GM18951 (cell line): ENCODE results near the gene TCN2.
"Not testable (repeated sequence)": the region's sequence is repeated elsewhere in the genome, so short reads cannot be mapped to it uniquely, and the experiment has no call there.

Source experiments
- POLR2A ChIP-seq: IDR thresholded peaks from 4 replicates; pipeline ENCODE4 v1.6.1; 2011; ENCODE audit warnings: mild to moderate bottlenecking; ENCODE audit not compliant: insufficient read length, insufficient read depth; ENCODE audit errors: extremely low read depth
- in situ Hi-C: fragments of 300-500 bp; cut with MboI; formaldehyde crosslinking; loops from one replicate; pipeline ENCODE4 v1.12.0; 2022; ENCODE audit warnings: low sequenced_read_pairs, mixed read lengths, inconsistent platforms; ENCODE audit not compliant: unreplicated experiment

TCN2 gene

DNA sequence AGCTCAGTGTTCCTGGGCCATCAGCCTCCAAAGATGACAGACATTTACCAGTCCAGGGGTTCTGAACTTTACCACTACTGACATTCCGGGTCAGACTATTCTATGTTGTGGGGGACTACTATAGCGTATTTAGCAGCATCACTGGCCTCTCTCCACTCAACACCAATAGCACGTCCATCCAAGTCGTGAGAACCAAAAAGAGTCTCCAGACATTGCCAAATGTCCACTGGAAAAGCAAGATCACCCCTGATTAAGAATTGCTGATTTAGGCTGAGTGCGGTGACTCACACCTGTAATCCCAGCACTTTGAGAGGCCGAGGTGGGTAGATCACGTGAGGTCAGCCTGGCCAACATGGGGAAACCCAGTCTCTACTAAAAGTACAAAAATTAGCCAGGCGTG, 20.6 kb upstream of the TCN2 start:
- in situ Hi-C loops, result no loop called here
- no peak for TF ChIP-seq POLR2A

DNA sequence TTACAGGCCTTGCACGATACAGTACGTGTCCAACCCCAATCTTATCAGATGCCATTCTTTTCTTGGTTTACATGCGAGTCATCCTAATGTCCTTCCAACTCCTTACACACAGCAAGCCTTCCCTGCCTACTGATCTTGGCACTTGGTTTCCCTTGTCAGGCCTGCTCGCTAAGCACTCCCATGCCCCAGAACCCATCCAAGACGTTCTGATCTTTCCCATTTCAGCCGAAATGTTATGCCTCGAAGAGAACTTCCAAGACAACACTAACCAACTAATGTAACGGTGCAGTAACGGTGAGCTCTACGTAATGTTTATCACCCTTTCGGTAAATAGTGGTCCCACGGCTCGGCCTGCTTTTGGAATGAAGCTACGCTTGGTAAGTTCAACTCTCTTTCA, 15.8 kb upstream of the TCN2 start:
- TF ChIP-seq POLR2A, result no peak

DNA sequence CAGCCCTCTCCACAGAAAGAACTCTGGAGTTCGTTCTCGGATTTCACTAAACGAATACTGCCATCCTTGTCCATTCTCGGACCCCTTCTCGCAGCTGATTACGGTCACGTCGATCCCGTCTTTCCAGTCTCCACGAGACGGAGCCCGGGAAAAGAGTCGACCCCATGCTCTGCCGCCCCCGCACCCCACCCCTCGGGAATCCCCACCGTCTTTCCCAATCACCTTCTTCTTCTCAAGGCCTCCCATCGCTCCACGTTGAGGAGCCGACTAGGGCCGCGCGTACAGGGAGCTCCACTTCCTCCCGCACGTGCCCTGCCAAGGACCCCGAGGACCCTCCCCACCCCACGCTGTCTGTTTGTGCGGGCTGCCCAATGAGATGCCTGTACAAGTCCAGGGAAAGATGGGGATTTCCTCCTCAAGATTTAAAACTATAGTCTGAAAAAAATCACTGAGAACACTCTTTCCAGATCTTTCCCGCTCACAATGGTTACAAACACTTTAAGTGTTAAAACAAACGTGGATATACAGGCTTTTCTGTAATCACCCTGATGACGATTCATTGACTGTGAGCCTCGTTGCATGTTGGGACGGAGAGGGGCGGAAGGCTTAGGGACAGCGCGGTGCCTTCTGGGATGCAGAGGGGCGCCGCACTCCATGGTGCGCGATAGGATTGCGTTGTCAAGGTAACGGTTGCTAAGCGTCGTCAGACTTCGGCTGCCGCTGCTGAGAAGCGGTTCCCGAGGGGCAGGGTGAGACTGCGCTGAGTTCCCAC, 15.2 kb upstream of the TCN2 start, which contains the start of gene PES1:
TSS of gene PES1 (minus strand) at position 323 of the 772 bp plus-strand sequence. CDS start at position 246, 77 bp downstream.
- TF ChIP-seq POLR2A, result peak; percentile 71
- in situ Hi-C loops, result no loop called here

More for the DNA sequence above, 15.8 kb upstream of the TCN2 start:
- in situ Hi-C loops, result no loop called here

DNA sequence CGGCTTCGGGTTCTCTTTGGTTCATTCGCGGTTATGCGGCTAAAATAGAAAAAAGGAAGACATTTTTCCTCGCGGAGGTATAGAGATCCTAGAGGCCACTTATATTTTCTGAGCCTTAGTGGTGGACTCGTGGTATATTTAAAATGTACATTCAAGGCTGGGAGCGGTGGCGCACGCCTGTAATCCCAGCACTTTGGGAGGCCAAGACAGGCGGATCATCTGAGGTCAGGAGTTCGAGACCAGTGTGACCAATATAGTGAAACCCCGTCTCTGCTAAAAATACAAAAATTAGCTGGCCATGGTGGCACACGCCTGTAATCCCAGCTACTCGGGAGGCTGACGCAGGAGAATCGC, 14.6 kb upstream of the TCN2 start:
- in situ Hi-C loops, result not testable (repeated sequence)

DNA sequence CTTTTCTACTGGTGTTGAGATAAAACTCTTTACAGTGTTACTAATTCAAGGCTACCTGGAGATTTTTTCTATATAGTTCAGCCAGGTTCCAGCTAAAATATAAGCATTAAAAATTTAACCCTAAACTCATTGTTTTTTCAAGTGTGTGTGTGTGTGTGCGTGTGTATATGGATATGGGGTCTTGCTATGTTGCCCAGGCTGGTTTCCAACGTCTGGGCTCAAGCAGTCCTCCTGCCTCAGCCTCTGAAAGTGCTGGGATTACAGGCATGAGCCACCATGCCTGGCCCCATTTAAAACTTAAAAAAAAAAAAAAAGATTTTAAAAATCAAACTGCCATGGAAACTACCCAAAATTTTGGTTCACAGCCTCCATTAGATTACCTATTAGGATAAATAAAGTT, 10.8 kb upstream of the TCN2 start:
- TF ChIP-seq POLR2A, result no peak
- in situ Hi-C loops, result no loop called here

DNA sequence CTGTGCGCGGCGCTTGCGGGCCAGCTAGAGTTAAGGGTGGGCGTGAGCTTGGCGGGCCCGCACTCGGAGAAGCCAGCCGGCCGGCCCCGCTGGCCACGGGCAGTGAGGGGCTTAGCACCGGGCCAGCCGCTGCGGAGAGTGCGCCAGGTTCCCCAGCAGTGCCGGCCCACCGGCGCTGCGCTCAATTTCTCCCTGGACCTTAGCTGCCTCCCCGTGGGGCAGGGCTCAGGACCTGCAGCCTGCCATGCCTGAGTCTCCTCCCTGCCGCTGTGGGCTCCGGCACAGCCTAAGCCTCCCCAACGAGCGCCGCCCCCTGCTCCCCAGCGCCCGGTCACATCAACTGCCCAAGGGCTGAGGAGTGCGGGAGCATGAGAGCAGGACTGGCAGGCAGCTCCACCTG, 10.1 kb upstream of the TCN2 start:
- in situ Hi-C loops, result no loop called here
- no peak for TF ChIP-seq POLR2A

DNA sequence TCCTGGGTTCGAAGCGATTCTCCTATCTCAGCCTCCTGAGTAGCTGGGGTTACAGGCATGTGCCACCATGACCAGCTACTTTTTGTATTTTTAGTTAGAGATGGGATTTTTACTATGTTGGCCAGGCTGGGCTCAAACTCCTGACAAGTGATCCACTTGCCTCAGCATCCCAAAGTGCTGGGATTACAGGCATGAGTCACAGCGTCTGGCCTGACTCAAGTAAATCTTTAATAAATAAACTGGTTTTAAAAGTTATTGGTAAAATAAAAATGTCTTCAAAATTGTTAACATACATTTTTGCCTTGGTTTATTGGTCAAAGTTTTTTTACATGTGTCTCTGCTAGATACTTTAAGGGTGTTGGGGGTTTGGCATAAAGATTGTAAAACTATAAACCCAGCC, 8.0 kb upstream of the TCN2 start:
- in situ Hi-C loops, result no loop called here
- no peak for TF ChIP-seq POLR2A

DNA sequence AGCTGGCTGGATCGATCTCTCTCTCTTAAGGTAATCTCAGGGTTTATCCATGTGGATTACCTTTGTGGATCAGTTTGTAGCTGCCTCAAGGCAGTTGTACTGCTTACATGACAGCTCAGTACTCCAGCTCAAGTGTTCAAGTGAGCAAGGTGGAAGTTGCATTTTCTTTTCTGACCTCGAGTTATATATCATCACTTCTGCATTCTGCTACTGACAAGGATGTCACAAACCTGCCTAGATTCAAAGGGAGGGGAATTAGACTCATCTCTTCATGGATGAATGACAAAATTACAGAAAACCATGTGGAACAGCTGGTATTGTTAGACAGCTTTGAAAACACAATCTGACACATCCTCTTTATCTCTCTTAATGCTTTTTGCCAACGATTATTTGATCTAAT, 6.1 kb upstream of the TCN2 start:
- TF ChIP-seq POLR2A, result no peak
- in situ Hi-C loops, result no loop called here

DNA sequence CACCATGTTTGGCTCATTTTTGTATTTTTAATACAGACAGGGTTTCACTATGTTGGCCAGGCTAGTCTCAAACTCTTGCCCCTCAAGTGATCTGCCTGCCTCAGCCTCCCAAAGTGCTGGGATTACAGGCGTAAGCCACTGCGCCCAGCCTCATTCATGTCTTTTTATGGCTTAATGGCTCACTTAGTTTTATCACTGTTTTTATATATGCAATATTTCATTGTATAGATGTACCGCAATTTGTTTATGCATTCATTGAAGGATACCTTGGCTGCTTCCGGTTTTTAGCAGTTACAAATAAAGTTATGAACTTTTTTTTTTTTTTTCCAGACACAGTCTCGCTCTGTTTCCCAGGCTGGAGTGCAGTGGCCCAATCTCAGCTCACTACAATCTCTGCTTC, 5.5 kb upstream of the TCN2 start:
- in situ Hi-C loops, result no loop called here
- TF ChIP-seq POLR2A, result no peak

DNA sequence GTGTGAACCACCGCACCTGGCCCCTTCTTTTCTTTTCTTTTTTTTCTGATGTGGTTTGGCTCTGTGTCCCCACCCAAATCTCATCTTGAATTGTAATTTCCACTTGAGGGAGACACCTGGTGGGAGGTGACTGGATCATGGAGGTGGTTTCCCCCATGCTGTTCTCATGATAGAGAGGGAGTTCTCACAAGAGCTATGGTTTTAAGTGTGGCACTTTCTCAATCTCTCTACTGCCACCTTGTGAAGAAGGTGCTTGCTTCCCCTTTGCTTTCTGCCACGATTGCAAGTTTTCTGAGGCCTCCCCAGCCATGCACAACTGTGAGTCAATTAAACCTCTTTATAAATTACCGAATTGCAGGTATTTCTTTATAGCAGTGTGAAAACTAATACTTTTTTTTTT, 4.9 kb upstream of the TCN2 start:
- in situ Hi-C loops, result no loop called here

DNA sequence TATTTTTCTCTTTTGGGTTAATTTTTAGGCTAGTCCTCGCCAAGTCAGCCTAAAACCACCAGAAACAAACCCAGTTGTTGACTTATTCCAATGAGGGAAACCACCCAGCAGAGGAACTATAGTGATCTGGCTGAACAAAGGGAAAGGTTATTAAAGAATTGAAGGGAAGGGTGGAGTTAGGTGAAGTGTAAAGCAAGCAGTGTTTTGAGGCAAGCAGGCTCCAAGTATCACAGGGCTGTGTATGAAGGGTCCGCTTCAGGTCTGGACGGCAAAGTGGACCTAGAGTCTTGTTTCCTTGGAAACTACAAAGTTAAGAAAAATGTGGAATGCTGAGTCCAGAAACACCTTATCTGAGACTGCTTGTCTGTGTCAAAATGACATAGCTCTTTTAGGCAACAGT, 3.2 kb upstream of the TCN2 start:
- no peak for TF ChIP-seq POLR2A
- in situ Hi-C loops, result no loop called here

More for the DNA sequence above, 4.9 kb upstream of the TCN2 start:
- no peak for TF ChIP-seq POLR2A

DNA sequence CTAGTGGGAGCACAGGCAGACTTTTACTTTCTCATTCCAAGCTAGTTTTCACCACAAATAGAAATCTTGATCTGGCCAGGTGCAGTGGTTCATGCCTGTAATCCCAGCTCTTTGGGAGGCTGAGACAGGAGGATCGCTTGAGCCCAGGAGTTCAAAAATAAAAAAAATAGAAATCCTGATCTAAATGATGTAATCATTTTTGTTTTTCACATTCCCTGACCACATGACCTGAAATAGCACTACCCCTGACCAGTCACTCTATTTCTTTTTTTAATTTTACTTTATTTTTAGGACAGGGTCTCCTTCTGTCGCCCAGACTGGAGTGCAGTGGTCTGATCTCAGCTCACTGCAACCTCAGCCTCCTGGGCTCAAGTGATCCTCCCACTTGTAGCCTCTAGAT, 2.3 kb upstream of the TCN2 start:
- in situ Hi-C loops, result no loop called here
- TF ChIP-seq POLR2A, result no peak

DNA sequence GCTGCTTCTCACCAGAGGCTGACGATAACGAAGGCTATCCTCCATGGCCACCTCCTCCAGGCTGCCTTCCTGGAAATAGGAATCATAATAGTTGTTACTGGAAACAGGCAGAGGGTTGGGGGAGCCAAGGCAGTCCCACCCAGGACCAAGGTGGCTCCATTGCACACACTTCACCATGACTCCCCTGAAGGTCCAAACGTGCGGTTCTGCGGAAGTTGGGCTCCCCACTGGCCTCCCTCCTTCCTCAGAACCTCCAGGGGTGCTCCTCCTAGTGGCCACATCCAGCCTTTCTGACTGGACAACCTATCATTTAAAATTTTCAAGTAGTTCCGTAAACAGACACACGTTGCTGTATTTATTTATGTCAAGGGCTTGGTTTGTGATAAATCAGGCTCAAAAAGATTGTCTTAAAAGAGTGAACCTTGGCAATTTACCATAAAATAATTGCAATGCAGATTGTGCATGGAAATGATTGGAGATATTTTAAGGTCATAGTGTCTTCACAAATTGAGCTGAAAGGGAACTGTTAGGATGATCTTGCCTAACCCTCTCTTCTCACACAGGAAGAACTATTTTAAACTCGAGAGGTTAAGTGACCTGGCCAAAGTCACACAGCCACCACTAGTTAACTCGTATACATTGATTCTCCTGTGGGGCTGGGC, 1.4 kb upstream of the TCN2 start:
- in situ Hi-C loops, result no loop called here
- no peak for TF ChIP-seq POLR2A

DNA sequence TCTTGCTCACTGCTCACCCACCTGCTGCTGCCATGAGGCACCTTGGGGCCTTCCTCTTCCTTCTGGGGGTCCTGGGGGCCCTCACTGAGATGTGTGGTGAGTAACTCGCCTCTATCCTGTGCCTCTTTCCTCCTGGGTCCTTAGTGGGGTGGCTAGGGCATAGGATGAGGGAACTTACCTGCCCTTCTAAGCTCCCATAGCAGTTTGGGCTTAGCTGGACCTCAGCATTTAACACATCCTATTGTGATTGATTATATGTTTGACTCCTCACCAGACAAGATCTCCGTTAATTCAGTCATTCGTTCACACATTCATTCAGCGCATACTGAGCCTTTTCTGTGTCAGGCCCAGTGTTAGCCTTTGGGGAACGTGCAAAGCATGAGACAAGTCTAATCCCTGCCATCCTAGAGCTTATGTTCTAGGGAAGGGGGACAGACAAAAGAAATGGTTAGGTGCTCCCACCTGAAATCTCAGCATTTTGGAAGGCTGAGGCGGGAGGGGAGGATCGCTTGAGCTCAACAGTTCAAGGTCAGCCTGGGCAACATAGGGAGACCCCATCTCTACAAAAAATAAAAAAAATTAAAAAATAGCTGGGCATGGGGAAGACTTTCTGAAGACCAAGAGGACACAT, 441 bp downstream of the TCN2 start:
- in situ Hi-C loops, result no loop called here
- TF ChIP-seq POLR2A, result no peak
